22Rv1 (cell line): ENCODE data around the gene RNF212.

ENCODE experiments used
- H3K27ac ChIP-seq: fragments of 450-650 bp; 2 replicates; pipeline ENCODE4 v1.5.1; 2017
- CTCF ChIP-seq: fragments of 450-650 bp; IDR thresholded peaks from 2 replicates; pipeline ENCODE4 v1.5.1; 2017; ENCODE audit warnings: mild to moderate bottlenecking
- ZFX ChIP-seq: fragments of 450-650 bp; IDR thresholded peaks from 2 replicates; pipeline ENCODE4 v1.6.1; 2017; ENCODE audit warnings: antibody characterized with exemption, borderline replicate concordance

The RNF212 gene

GRCh38 chr4:1036976-1037810, 76.2 kb downstream of the RNF212 start:
- H3K27ac ChIP-seq, result no peak overlapping the region
- TF ChIP-seq ZFX, result no peak
- TF ChIP-seq CTCF, result no peak

GRCh38 chr4:1036095-1036494, 77.3 kb downstream of the RNF212 start:
- H3K27ac ChIP-seq, result no peak overlapping the region
- TF ChIP-seq ZFX (no peak), CTCF (no peak)

- TF ChIP-seq ZFX (no peak), CTCF (no peak)
- H3K27ac ChIP-seq, result no peak overlapping the region
These were observed 77.9 kb downstream of the RNF212 start for GRCh38 chr4:1035510-1035909.

- no peak for TF ChIP-seq CTCF
- TF ChIP-seq ZFX, result no peak
- no peak overlapping the region for H3K27ac ChIP-seq
These were observed 79.4 kb downstream of the RNF212 start for GRCh38 chr4:1033840-1034551.

- peak; percentile 8; the same call in 1 of the 2 replicates for TF ChIP-seq CTCF
- TF ChIP-seq ZFX, result no peak
- no peak overlapping the region for H3K27ac ChIP-seq
These were observed 80.5 kb downstream of the RNF212 start for GRCh38 chr4:1032861-1033260.

GRCh38 chr4:1031956-1032795, 81.2 kb downstream of the RNF212 start:
- H3K27ac ChIP-seq, result no peak overlapping the region
- TF ChIP-seq CTCF (peak; percentile 43), ZFX (no peak)
